Measurements from ENCODE around the gene ADTRP.
"Not testable (repeated sequence)": the region's sequence is repeated elsewhere in the genome, so short reads cannot be mapped to it uniquely, and the experiment has no call there.

The ADTRP gene

GRCh38 chr6:11692451-11693376 lies 85.9 kb downstream of the ADTRP start:
- no peak for TF ChIP-seq CTCF (conservative IDR thresholded peaks at IDR 0.05; ENCODE audit: low read depth, low read length)
- H3K79me2 ChIP-seq (ENCODE audit: insufficient read depth, low read depth): no peaks in the 10 kb centered on the region
- no peak overlapping the region for H3K4me2 ChIP-seq
- no peaks in the 10 kb centered on the region for H3K36me3 ChIP-seq (ENCODE audit: insufficient read depth)
- no peaks in the 10 kb centered on the region for H3K4me1 ChIP-seq (ENCODE audit: low read depth, poor library complexity, severe bottlenecking)
- H3K9ac ChIP-seq: no peak overlapping the region
- H2AFZ ChIP-seq (ENCODE audit: low read depth): peak overlapping the region; percentile 19; the same call in 1 of the 2 replicates
- no peaks in the 10 kb centered on the region for H4K20me1 ChIP-seq (ENCODE audit: insufficient read depth)
- no peak overlapping the region for H3K4me3 ChIP-seq (IDR thresholded peaks at IDR 0.05; ENCODE audit: insufficient read depth, low read depth, low read length)
- H3K27me3 ChIP-seq (ENCODE audit: insufficient read depth, low read depth): no peaks in the 10 kb centered on the region
- H3K27ac ChIP-seq: no peak overlapping the region

DNA sequence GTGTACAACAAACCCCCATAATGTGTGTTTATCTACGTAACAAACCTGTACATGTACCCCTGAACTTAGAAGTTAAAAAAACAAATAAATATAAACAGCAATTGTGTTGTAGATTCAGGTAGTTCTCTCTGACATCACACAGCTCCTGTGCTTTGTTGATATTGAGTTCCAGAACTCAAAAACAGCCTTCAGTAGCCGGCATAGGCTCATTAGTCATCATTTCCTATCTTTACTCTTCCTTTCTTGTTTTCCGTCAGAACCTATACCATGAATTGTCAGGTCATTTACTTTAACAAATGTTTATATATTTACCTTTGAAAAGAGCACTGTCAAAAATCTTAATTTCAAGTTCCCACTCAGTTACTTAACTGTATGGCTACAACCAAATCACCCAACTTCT lies 88.8 kb downstream of the ADTRP start:
- Histone ChIP-seq H3K27ac (no peak overlapping the region), H3K4me2 (no peak overlapping the region), H3K4me3 (IDR thresholded peaks at IDR 0.05; ENCODE audit: insufficient read depth, low read depth, low read length) (no peak overlapping the region), H3K4me1 (ENCODE audit: low read depth, poor library complexity, severe bottlenecking) (no peaks in the 10 kb centered on the region), H2AFZ (ENCODE audit: low read depth) (no peak overlapping the region), H3K27me3 (ENCODE audit: insufficient read depth, low read depth) (no peaks in the 10 kb centered on the region), H3K79me2 (ENCODE audit: insufficient read depth, low read depth) (no peaks in the 10 kb centered on the region), H3K9ac (no peak overlapping the region), H4K20me1 (ENCODE audit: insufficient read depth) (no peaks in the 10 kb centered on the region), H3K36me3 (ENCODE audit: insufficient read depth) (no peaks in the 10 kb centered on the region)
- no peak for TF ChIP-seq CTCF (conservative IDR thresholded peaks at IDR 0.05; ENCODE audit: low read depth, low read length)

DNA sequence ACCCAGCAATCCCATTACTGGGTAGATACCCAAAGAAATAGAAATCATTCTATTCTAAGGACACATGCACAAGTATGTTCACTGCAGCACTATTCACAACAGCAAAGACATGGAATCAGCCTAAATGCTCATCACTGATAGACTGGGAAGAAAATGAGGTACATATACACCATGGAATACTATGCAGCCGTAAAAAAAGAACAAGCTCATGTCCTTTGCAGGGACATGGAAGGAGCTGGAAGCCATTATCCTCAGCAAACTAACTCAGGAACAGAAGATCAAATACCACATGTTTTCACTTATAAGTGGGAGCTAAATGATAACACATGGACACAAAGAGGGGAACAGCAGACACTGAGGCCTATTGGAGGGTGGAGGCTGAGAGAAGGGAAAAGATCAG lies 89.2 kb downstream of the ADTRP start:
- H3K4me2 ChIP-seq; H3K4me3 ChIP-seq (IDR thresholded peaks at IDR 0.05; ENCODE audit: insufficient read depth, low read depth, low read length); H3K9ac ChIP-seq; H3K36me3 ChIP-seq (ENCODE audit: insufficient read depth); H4K20me1 ChIP-seq (ENCODE audit: insufficient read depth); H3K79me2 ChIP-seq (ENCODE audit: insufficient read depth, low read depth); H3K27ac ChIP-seq; H3K27me3 ChIP-seq (ENCODE audit: insufficient read depth, low read depth); H2AFZ ChIP-seq (ENCODE audit: low read depth); H3K4me1 ChIP-seq (ENCODE audit: low read depth, poor library complexity, severe bottlenecking): not testable (repeated sequence)

DNA sequence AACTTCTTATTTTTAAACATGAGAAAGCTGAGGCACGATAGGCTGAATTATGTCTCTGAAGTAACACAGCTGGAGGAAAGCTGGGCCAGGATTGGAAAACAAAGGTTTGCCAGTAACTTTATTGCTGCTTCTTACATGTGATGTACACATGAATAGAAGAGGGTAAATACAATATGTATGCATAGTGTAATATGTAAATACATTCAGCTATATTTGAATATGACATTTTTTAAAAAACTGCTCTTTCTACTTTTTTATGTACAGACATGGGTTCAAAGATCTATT lies 90.2 kb downstream of the ADTRP start:
- Histone ChIP-seq H3K4me1 (ENCODE audit: low read depth, poor library complexity, severe bottlenecking) (no peaks in the 10 kb centered on the region), H3K4me2 (no peak overlapping the region), H4K20me1 (ENCODE audit: insufficient read depth) (no peaks in the 10 kb centered on the region), H3K27ac (no peak overlapping the region), H3K9ac (no peak overlapping the region), H3K36me3 (ENCODE audit: insufficient read depth) (no peaks in the 10 kb centered on the region), H3K4me3 (IDR thresholded peaks at IDR 0.05; ENCODE audit: insufficient read depth, low read depth, low read length) (no peak overlapping the region), H3K27me3 (ENCODE audit: insufficient read depth, low read depth) (no peaks in the 10 kb centered on the region), H3K79me2 (ENCODE audit: insufficient read depth, low read depth) (no peaks in the 10 kb centered on the region), H2AFZ (ENCODE audit: low read depth) (no peak overlapping the region)
- no peak for TF ChIP-seq CTCF (conservative IDR thresholded peaks at IDR 0.05; ENCODE audit: low read depth, low read length)

DNA sequence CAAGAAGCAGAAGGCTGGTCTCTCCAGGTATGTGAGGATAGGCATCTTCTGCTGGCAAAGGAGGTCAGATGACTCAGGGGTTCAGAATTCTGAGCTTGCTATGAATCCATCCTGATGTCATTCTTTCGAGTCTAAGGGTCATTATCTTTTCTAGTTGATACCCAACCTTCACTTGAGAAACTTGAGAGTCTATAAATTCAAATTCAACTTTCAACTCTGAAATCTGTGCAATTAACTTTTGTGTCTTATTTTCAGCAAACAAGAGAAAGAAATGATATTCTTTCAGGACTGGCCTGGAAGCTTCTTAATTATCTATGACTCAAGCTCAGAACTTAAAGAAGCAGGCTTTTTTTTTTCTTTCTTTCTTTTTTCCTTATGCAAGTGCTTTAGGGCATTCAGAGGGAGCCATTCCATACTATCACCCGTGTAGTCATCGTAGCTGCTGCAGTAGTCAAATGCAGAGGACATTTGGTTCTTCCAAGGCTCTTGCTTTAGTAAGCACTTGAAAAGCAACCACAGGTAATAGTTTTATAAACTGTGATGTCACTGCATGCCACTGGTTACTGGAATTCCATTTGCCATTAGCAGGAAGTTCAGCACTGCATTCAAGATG lies 93.0 kb downstream of the ADTRP start:
- Histone ChIP-seq H3K4me1 (ENCODE audit: low read depth, poor library complexity, severe bottlenecking) (no peaks in the 10 kb centered on the region), H3K27me3 (ENCODE audit: insufficient read depth, low read depth) (no peaks in the 10 kb centered on the region), H3K79me2 (ENCODE audit: insufficient read depth, low read depth) (no peaks in the 10 kb centered on the region), H3K27ac (no peak overlapping the region), H3K4me3 (IDR thresholded peaks at IDR 0.05; ENCODE audit: insufficient read depth, low read depth, low read length) (no peak overlapping the region), H2AFZ (ENCODE audit: low read depth) (no peak overlapping the region), H4K20me1 (ENCODE audit: insufficient read depth) (no peaks in the 10 kb centered on the region), H3K4me2 (no peak overlapping the region), H3K36me3 (ENCODE audit: insufficient read depth) (no peaks in the 10 kb centered on the region), H3K9ac (no peak overlapping the region)
- TF ChIP-seq CTCF (conservative IDR thresholded peaks at IDR 0.05; ENCODE audit: low read depth, low read length): no peak

All from KMS-11 (cell line).